Neural progenitor cell (in vitro differentiated cells): ENCODE measurements around the gene OR6K3.

Experiments used
- CTCF ChIP-seq: fragments of 200-600 bp; sonication (generic); IDR thresholded peaks from 2 replicates; pipeline ENCODE4 v1.5.1; 2017; ENCODE audit warnings: antibody characterized with exemption, mild to moderate bottlenecking
- EZH2phosphoT487 ChIP-seq: fragments of 200-600 bp; sonication (generic); IDR thresholded peaks from 2 replicates; pipeline ENCODE4 v1.6.1; 2017; ENCODE audit warnings: antibody characterized with exemption

- TF ChIP-seq EZH2phosphoT487 (no peak), CTCF (no peak)
These were observed 28.6 kb downstream of the OR6K3 start for GRCh38 chr1:158691907-158692306.
